ENCODE measurements around the gene PHF21A.

Gene PHF21A

GRCh38 chr11:46133119-46133518, 11.9 kb upstream of the PHF21A start:
- Histone ChIP-seq H3K36me3 (ENCODE audit: insufficient read depth, low read length) (no peaks in the 10 kb centered on the region), H3K9me3 (ENCODE audit: low read length) (no peaks in the 10 kb centered on the region), H2AFZ (ENCODE audit: low read depth, low read length) (no peak overlapping the region), H3K4me1 (ENCODE audit: insufficient read depth, low read length) (no peaks in the 10 kb centered on the region), H3K27me3 (ENCODE audit: insufficient read depth, low read length) (peaks cover 8% of the 10 kb centered on the region), H3K4me3 (ENCODE audit: low read length) (no peak overlapping the region)

DNA sequence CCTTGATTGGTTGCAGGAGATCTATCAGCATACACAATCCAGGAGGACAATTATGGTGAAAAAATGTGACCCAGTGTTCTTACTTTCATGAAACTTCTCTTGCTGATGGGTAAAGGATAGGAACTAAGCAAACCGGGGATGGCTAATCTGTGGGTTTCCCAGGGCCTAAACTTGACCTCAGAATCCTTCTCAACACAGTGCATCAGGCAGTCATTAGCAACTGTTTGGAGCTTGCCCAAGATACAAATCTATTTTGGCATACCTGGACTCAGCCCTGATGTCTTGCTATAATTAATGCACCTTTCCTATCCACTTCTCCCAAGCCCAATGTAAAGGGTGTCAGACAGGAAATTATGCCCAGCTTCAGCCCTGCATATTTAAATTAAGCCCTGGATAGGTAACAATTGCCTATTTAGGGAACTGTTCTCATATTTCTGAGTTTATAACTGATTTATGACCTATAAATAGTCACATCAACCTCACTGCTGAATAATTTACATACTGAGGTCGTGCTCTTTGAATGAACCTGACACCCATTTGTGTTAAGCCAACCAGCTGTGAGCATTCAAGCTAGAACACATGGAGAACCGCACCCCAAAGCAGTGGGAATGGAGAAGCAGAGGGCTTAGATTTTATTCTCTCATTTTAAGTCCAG, 9.2 kb upstream of the PHF21A start:
- H3K4me3 ChIP-seq (ENCODE audit: low read length), result no peak overlapping the region
- H3K27me3 ChIP-seq (ENCODE audit: insufficient read depth, low read length), result peaks cover 8% of the 10 kb centered on the region
- no peaks in the 10 kb centered on the region for H3K36me3 ChIP-seq (ENCODE audit: insufficient read depth, low read length)
- H2AFZ ChIP-seq (ENCODE audit: low read depth, low read length), result no peak overlapping the region
- H3K4me1 ChIP-seq (ENCODE audit: insufficient read depth, low read length), result no peaks in the 10 kb centered on the region
- no peaks in the 10 kb centered on the region for H3K9me3 ChIP-seq (ENCODE audit: low read length)

- no peaks in the 10 kb centered on the region for H3K4me1 ChIP-seq (ENCODE audit: insufficient read depth, low read length)
- H2AFZ ChIP-seq (ENCODE audit: low read depth, low read length), result no peak overlapping the region
- H3K27me3 ChIP-seq (ENCODE audit: insufficient read depth, low read length), result peaks cover 2% of the 10 kb centered on the region
- no peaks in the 10 kb centered on the region for H3K36me3 ChIP-seq (ENCODE audit: insufficient read depth, low read length)
- no peaks in the 10 kb centered on the region for H3K9me3 ChIP-seq (ENCODE audit: low read length)
- H3K4me3 ChIP-seq (ENCODE audit: low read length), result no peak overlapping the region
Observed at GRCh38 chr11:46129133-46129532, 7.9 kb upstream of the PHF21A start.

DNA sequence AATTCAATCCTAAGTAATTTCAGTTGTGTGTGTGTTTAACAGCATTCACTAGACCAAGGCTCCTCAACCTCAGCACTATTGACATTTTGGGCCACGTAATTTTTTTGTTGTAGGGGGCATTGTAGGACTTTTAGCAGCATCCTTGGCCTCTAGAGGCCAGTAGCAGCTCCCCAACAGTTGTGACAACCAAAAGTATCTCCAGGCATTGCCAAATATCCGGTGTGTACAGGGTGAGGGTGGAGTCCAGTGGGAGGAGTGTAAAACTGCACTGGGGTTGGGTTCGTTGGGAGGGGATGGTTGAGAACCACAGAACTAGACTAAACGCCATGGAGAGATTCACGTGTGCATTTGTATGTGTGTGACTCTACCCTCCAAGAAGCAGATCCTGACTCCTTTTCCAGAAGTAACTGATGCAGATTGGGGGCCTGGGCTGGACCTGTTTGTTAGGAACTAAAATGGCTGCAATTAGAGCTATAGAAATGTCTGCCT, 5.9 kb upstream of the PHF21A start:
- no peak overlapping the region for H2AFZ ChIP-seq (ENCODE audit: low read depth, low read length)

DNA sequence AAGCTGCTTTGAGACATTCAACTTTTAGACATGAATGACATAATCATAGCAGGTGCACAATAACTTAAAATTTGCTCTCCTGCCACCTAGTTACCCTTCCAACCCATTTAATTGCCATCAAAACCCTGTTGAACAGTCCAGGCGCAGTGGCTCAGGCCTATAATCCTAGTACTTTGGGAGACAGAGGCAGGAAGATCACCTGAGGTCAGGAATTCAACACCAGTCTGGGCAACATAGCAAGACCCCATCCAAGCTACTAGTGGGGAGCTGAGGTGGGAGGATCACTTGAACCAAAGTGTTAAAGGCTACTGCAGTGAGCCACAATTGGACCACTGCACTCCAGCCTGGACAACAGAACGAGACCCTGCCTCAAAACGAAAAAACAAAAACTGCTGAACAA, 4.0 kb upstream of the PHF21A start:
- Histone ChIP-seq H3K4me3 (ENCODE audit: low read length) (no peak overlapping the region), H3K27me3 (ENCODE audit: insufficient read depth, low read length) (no peaks in the 10 kb centered on the region), H2AFZ (ENCODE audit: low read depth, low read length) (no peak overlapping the region), H3K36me3 (ENCODE audit: insufficient read depth, low read length) (no peaks in the 10 kb centered on the region), H3K4me1 (ENCODE audit: insufficient read depth, low read length) (peaks cover 4% of the 10 kb centered on the region), H3K9me3 (ENCODE audit: low read length) (no peaks in the 10 kb centered on the region)

More for the DNA sequence above, 5.9 kb upstream of the PHF21A start:
- Histone ChIP-seq H3K36me3 (ENCODE audit: insufficient read depth, low read length) (no peaks in the 10 kb centered on the region), H3K9me3 (ENCODE audit: low read length) (no peaks in the 10 kb centered on the region), H3K4me3 (ENCODE audit: low read length) (no peak overlapping the region), H3K4me1 (ENCODE audit: insufficient read depth, low read length) (peaks cover 4% of the 10 kb centered on the region), H3K27me3 (ENCODE audit: insufficient read depth, low read length) (no peaks in the 10 kb centered on the region)

DNA sequence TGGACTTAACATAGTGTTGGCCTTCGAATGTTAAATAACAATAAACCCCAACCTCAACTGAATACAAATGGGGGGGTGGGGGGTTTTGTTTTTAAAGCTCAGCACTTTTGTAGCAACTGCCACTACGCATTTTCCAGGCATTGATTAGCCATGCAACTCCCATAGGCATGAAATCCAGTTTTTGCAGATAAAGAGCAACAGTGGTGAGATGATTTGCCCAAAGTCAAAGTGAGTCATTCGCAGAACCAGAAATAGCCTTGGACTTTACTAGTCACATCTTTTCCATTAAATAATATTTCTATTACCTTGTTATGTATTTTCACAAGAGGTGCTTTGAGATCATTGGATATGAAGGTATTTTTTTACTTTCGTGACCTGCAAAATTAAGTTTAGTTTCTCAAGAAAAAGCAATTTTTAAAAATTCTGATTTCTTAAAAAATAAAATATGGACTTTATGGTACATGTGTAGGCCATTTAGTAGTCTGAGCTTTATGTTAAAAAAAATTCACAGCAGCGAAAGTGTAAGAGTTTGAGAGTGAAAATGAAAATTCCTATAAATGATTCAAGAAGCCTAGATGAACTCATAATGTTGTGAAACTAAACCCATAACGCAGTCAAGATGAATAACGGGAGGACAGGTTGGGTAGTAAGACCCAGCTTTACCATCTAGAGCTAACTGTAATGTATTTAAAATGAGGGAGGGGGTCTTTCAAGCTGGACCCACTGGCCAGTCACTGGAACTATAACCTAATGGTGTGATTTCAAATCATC, 1.9 kb upstream of the PHF21A start:
- no peak overlapping the region for H2AFZ ChIP-seq (ENCODE audit: low read depth, low read length)
- no peaks in the 10 kb centered on the region for H3K36me3 ChIP-seq (ENCODE audit: insufficient read depth, low read length)
- no peaks in the 10 kb centered on the region for H3K9me3 ChIP-seq (ENCODE audit: low read length)
- H3K4me3 ChIP-seq (ENCODE audit: low read length), result peak overlapping the region; percentile 78
- peaks cover 11% of the 10 kb centered on the region for H3K4me1 ChIP-seq (ENCODE audit: insufficient read depth, low read length)
- H3K27me3 ChIP-seq (ENCODE audit: insufficient read depth, low read length), result no peaks in the 10 kb centered on the region

GRCh38 chr11:46121724-46122477, 647 bp upstream of the PHF21A start:
- H3K36me3 ChIP-seq (ENCODE audit: insufficient read depth, low read length), result no peaks in the 10 kb centered on the region
- peak overlapping the region; percentile 78 for H3K4me3 ChIP-seq (ENCODE audit: low read length)
- peaks cover 21% of the 10 kb centered on the region for H3K4me1 ChIP-seq (ENCODE audit: insufficient read depth, low read length)
- H2AFZ ChIP-seq (ENCODE audit: low read depth, low read length), result peak overlapping the region; percentile 92
- H3K27me3 ChIP-seq (ENCODE audit: insufficient read depth, low read length), result no peaks in the 10 kb centered on the region
- no peaks in the 10 kb centered on the region for H3K9me3 ChIP-seq (ENCODE audit: low read length)

- no peaks in the 10 kb centered on the region for H3K36me3 ChIP-seq (ENCODE audit: insufficient read depth, low read length)
- no peaks in the 10 kb centered on the region for H3K9me3 ChIP-seq (ENCODE audit: low read length)
- H2AFZ ChIP-seq (ENCODE audit: low read depth, low read length), result no peak overlapping the region
- H3K4me1 ChIP-seq (ENCODE audit: insufficient read depth, low read length), result peaks cover 29% of the 10 kb centered on the region
- no peaks in the 10 kb centered on the region for H3K27me3 ChIP-seq (ENCODE audit: insufficient read depth, low read length)
- H3K4me3 ChIP-seq (ENCODE audit: low read length), result peak overlapping the region; percentile 57
Observed at GRCh38 chr11:46120346-46121300, 631 bp downstream of the PHF21A start.

- no peaks in the 10 kb centered on the region for H3K36me3 ChIP-seq (ENCODE audit: insufficient read depth, low read length)
- no peaks in the 10 kb centered on the region for H3K27me3 ChIP-seq (ENCODE audit: insufficient read depth, low read length)
- peak overlapping the region; percentile 57 for H3K4me3 ChIP-seq (ENCODE audit: low read length)
- no peaks in the 10 kb centered on the region for H3K9me3 ChIP-seq (ENCODE audit: low read length)
- H3K4me1 ChIP-seq (ENCODE audit: insufficient read depth, low read length), result peaks cover 38% of the 10 kb centered on the region
- H2AFZ ChIP-seq (ENCODE audit: low read depth, low read length), result no peak overlapping the region
Observed at GRCh38 chr11:46119352-46120216, 1.7 kb downstream of the PHF21A start.

DNA sequence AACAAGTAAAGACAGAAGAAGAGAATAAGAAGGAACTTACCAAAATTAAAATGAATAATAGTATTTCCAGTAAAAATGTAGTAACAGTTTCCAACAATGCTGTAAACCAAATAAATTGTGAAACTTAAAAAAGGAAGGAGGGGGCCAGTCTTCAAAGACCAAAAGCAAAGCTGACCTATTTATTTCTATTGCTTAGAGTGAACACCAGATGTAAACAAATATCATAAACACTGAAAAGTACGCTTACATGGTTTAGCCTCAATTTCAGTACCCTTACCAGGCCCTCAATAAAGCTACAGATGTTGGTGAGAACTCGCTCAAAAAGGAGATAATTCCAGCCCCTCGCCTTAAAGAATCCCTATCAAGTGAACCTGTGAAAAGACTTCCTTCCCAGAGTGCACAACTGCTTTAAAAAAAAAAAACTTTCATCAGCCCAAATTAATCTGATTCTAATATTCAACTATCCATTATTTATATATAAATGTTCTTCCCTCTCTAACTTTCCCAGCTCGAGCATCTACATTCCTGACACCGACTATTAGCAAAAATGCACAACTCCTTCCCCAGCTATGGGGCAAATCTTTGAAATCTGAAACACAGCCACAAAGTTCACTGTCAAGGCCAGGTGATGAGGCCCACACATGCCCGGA, 2.4 kb downstream of the PHF21A start:
- H3K36me3 ChIP-seq (ENCODE audit: insufficient read depth, low read length), result no peaks in the 10 kb centered on the region
- peaks cover 45% of the 10 kb centered on the region for H3K4me1 ChIP-seq (ENCODE audit: insufficient read depth, low read length)
- H3K4me3 ChIP-seq (ENCODE audit: low read length), result peak overlapping the region; percentile 57
- no peak overlapping the region for H2AFZ ChIP-seq (ENCODE audit: low read depth, low read length)
- no peaks in the 10 kb centered on the region for H3K27me3 ChIP-seq (ENCODE audit: insufficient read depth, low read length)
- H3K9me3 ChIP-seq (ENCODE audit: low read length), result no peaks in the 10 kb centered on the region

GRCh38 chr11:46117842-46118241, 3.4 kb downstream of the PHF21A start:
- Histone ChIP-seq H3K27me3 (ENCODE audit: insufficient read depth, low read length) (no peaks in the 10 kb centered on the region), H3K4me3 (ENCODE audit: low read length) (peak overlapping the region; percentile 57), H3K36me3 (ENCODE audit: insufficient read depth, low read length) (no peaks in the 10 kb centered on the region)

More at GRCh38 chr11:46117842-46118241, 3.4 kb downstream of the PHF21A start:
- Histone ChIP-seq H2AFZ (ENCODE audit: low read depth, low read length) (no peak overlapping the region), H3K4me1 (ENCODE audit: insufficient read depth, low read length) (peaks cover 42% of the 10 kb centered on the region), H3K9me3 (ENCODE audit: low read length) (no peaks in the 10 kb centered on the region)
